Measurements from ENCODE around the gene SND1. TPM values are rescaled to one million over a fixed set of nuclear protein-coding genes. Genes with fewer than 3 reads are reported as not detected.

SND1 gene
- total RNA-seq, 4 donors from 2014 or later, result 84.2 to 98.8 (median 93.4) TPM

- Histone ChIP-seq H3K4me1 (no peaks in the 10 kb centered on the region), H3K27me3 (peaks cover 0 to 17% (median 0%) of the 10 kb centered on the region in 4 donors), H3K4me3 (no peak overlapping the region), H3K27ac (no peak overlapping the region), H3K36me3 (no peaks in the 10 kb centered on the region), H3K9me3 (no peaks in the 10 kb centered on the region)
- TF ChIP-seq POLR2A (IDR thresholded peaks at IDR 0.05) (no peak), CTCF (IDR thresholded peaks at IDR 0.05) (no peak)
- DNase-seq, result no peak
- 56 to 78% methylated on average over 3 of the region's 3 CpGs for WGBS, 2 donors
- intact Hi-C loops (cut with DNase I), result no loop called here
Observed at GRCh38 chr7:127628445-127628844, 23.5 kb upstream of the SND1 start.

GRCh38 chr7:127629268-127629854, 22.6 kb upstream of the SND1 start:
- WGBS, 2 donors, result 13 to 32% methylated on average over 4 of the region's 5 CpGs
- H3K9me3 ChIP-seq, result no peaks in the 10 kb centered on the region
- intact Hi-C loops (cut with DNase I), result no loop called here
- peaks cover 0 to 23% (median 0%) of the 10 kb centered on the region in 4 donors for H3K27me3 ChIP-seq
- no peak for DNase-seq
- no peaks in the 10 kb centered on the region for H3K4me1 ChIP-seq
- no peak overlapping the region for H3K4me3 ChIP-seq
- peak in 1 of 6 experiments; percentile 4 for TF ChIP-seq CTCF (IDR thresholded peaks at IDR 0.05)
- no peak for TF ChIP-seq POLR2A (IDR thresholded peaks at IDR 0.05)
- H3K36me3 ChIP-seq, result no peaks in the 10 kb centered on the region
- no peak overlapping the region for H3K27ac ChIP-seq

DNA sequence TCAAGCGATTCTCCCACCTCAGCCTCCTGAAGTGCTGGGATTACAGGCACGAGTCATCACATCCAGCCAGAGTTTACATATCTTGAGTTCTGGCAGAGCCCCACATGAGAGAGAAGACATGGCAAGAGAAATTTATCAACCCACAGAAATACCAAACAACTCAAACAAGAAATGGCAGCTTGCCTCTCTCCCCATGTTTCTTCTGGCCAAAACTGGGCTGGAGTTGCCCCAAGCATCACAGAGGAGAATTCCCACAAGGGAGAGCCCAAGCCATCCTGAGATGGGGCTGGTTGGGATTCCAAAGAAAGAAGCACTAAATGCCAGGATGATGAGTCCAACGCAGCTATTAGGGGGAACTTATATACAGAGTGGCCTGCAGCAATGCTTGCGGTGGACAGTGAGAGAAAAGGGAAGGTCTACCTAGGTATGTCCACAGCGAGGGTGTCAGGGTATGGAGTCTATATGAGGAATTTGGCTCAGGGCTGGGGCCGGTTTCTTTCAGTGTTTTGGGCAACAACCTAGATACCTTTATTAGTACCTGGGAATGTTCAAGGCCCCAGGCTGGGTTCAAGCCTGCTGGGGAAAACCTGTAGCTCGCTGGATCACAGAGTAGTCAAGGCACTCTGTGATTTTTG, 19.6 kb upstream of the SND1 start:
- 74 to 75% methylated on average over 7 of the region's 7 CpGs for WGBS, 2 donors
- no peaks in the 10 kb centered on the region for H3K36me3 ChIP-seq

DNA sequence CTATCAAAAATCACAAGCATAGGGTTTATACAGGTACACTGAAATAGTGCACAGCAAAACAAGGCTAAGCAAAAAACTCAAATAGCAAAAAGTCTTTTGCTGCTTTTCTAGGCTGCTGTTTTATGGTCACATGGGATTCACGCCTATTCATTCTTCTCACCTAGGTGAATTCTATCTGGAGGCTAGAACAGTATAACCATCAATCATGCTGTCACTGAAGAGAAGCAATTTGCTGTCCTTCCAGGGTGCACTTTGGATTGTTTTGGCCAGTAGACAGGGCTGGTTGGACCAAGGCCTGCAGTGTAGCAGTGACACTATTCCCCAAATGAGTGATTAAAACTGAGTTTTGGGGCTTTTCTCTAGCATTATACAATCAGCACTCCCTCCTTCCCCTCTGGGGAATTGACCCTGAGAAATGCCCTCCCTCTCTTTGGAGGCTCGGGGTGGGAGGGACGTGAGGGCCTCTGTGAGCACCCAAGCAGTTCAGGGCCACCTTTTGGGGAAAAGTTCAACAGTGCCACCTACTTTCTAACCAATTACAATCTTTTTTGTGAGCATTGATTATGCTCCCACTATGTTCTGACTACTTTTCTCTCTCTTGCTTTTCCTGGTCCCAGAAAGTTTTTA, 16.2 kb upstream of the SND1 start:
- TF ChIP-seq CTCF (IDR thresholded peaks at IDR 0.05) (no peak), POLR2A (IDR thresholded peaks at IDR 0.05) (no peak)
- DNase-seq, result no peak
- no peaks in the 10 kb centered on the region for H3K9me3 ChIP-seq
- no peaks in the 10 kb centered on the region for H3K4me1 ChIP-seq
- H3K36me3 ChIP-seq, result no peaks in the 10 kb centered on the region
- intact Hi-C loops (cut with DNase I), result no loop called here
- H3K4me3 ChIP-seq, result no peak overlapping the region
- WGBS, 2 donors, result 34 to 53% methylated on average over 3 of the region's 3 CpGs
- H3K27me3 ChIP-seq, result peaks cover 0 to 42% (median 0%) of the 10 kb centered on the region in 4 donors
- no peak overlapping the region for H3K27ac ChIP-seq

More for the DNA sequence above, 19.6 kb upstream of the SND1 start:
- Histone ChIP-seq H3K27ac (no peak overlapping the region), H3K27me3 (peaks cover 0 to 35% (median 0%) of the 10 kb centered on the region in 4 donors), H3K4me1 (no peaks in the 10 kb centered on the region), H3K9me3 (no peaks in the 10 kb centered on the region), H3K4me3 (no peak overlapping the region)
- DNase-seq, result no peak
- intact Hi-C loops (cut with DNase I), result no loop called here
- TF ChIP-seq CTCF (IDR thresholded peaks at IDR 0.05) (no peak), POLR2A (IDR thresholded peaks at IDR 0.05) (no peak)

- Histone ChIP-seq H3K4me3 (no peak overlapping the region), H3K27ac (no peak overlapping the region), H3K27me3 (peaks cover 0 to 27% (median 0%) of the 10 kb centered on the region in 4 donors), H3K4me1 (no peaks in the 10 kb centered on the region), H3K9me3 (no peaks in the 10 kb centered on the region), H3K36me3 (no peaks in the 10 kb centered on the region)
- intact Hi-C loops (cut with DNase I), result no loop called here
- no peak for TF ChIP-seq POLR2A (IDR thresholded peaks at IDR 0.05)
- no peak for TF ChIP-seq CTCF (IDR thresholded peaks at IDR 0.05)
- DNase-seq, result no peak
Observed at GRCh38 chr7:127638197-127638596, 13.8 kb upstream of the SND1 start.

Data from esophagus squamous epithelium (tissue), 5 donors.